Endothelial cell of umbilical vein (primary cell): Measurements from ENCODE around the gene ITGAE. TPM values are rescaled to one million over a fixed set of nuclear protein-coding genes. Genes with fewer than 3 reads are reported as not detected.

ENCODE experiments used
- BruUV-seq: library from RNA; stranded (reverse); fragments of 400-500 nt; replicated peaks from 2 replicates; lab custom pipeline; 2021; lab: Mats Ljungman, UMichigan
- CTCF ChIA-PET: fragments of 300-600, 350-600 bp; sonication (Branson Sonifier 250); formaldehyde crosslinking; loops from one replicate; lab custom pipeline; 2021; ENCODE audit warnings: antibody characterized with exemption, inconsistent platforms; lab: Charles Lee
- POLR2A ChIA-PET: fragments of 300-600, 350-600 bp; sonication (Branson Sonifier 250); formaldehyde crosslinking; loops from one replicate; lab custom pipeline; 2021; ENCODE audit warnings: antibody characterized with exemption, inconsistent platforms; lab: Charles Lee
- DNase-seq: peaks from one replicate; pipeline ENCODE4 v3.0.0-alpha.2; 2011; ENCODE audit warnings: low read depth, low spot score
- FAIRE-seq: peaks from 2 replicates; lab custom pipeline; 2011; peaks lifted over from hg19 to GRCh38; lab: Jason Lieb, UNC
- H2AFZ ChIP-seq: 2 replicates; pipeline ENCODE4 v1.6.0; 2012; ENCODE audit warnings: low read depth, low read length, control low read depth, inconsistent platforms
- H3K27ac ChIP-seq: 2 replicates; pipeline ENCODE4 v1.5.1; 2011; ENCODE audit warnings: low read depth, mild to moderate bottlenecking, control low read depth, low read length, moderate library complexity; ENCODE audit not compliant: insufficient read depth
- H3K27me3 ChIP-seq, 2 experiments: 2 replicates each; pipeline versions ENCODE4 v1.6.0 to v1.6.1; 2011; ENCODE audit warnings: low read length in 2 of 2, mixed read lengths in 1 of 2; ENCODE audit not compliant: control insufficient read depth in 2 of 2, insufficient read depth in 2 of 2
- H3K36me3 ChIP-seq, 2 experiments: 2 replicates in 1 of 2; 3 replicates in 1 of 2; pipeline ENCODE4 v1.5.1; 2011; ENCODE audit warnings: low read length in 2 of 2, mild to moderate bottlenecking in 1 of 2, moderate library complexity in 1 of 2; ENCODE audit not compliant: control insufficient read depth in 2 of 2, insufficient read depth in 2 of 2; ENCODE audit errors: extremely low read depth in 1 of 2
- H3K4me1 ChIP-seq: 3 replicates; pipeline ENCODE4 v1.5.1; 2011; ENCODE audit warnings: mild to moderate bottlenecking, low read length; ENCODE audit not compliant: control insufficient read depth, insufficient read depth; ENCODE audit errors: extremely low read depth
- H3K4me2 ChIP-seq: 2 replicates; pipeline ENCODE4 v1.6.1; 2011; ENCODE audit warnings: low read length, control low read depth, mixed read lengths; ENCODE audit not compliant: insufficient read depth
- H3K4me3 ChIP-seq, 3 experiments: fragments of 200-600 bp in 1 of 3; sonication (generic), shearing (Covaris generic) in 1 of 3; replicated peaks in 1 of 3; 2 replicates each; pipeline ENCODE4 v1.5.1; 2011 to 2016; ENCODE audit warnings: control low read depth in 3 of 3, low read length in 3 of 3, mild to moderate bottlenecking in 2 of 3, inconsistent platforms in 1 of 3, low read depth in 1 of 3, moderate library complexity in 1 of 3; ENCODE audit not compliant: insufficient read depth in 1 of 3
- H3K79me2 ChIP-seq: 2 replicates; pipeline ENCODE4 v1.6.0; 2012; ENCODE audit warnings: low read length, inconsistent platforms; ENCODE audit not compliant: control insufficient read depth, insufficient read depth
- H3K9ac ChIP-seq: replicated peaks from 2 replicates; pipeline ENCODE3; 2011; ENCODE audit warnings: low read length, control low read depth; ENCODE audit not compliant: insufficient read depth; ENCODE audit errors: extremely low read depth
- H3K9me1 ChIP-seq: replicated peaks from 3 replicates; pipeline ENCODE4 v1.6.0; 2011; ENCODE audit warnings: mild to moderate bottlenecking, low read length; ENCODE audit not compliant: control insufficient read depth, insufficient read depth; ENCODE audit errors: extremely low read depth
- H3K9me3 ChIP-seq: replicated peaks from 2 replicates; pipeline ENCODE4 v1.5.1; 2012; ENCODE audit warnings: low read length, inconsistent platforms; ENCODE audit not compliant: control insufficient read depth, insufficient read depth
- H4K20me1 ChIP-seq: replicated peaks from 2 replicates; pipeline ENCODE3; 2011; ENCODE audit warnings: mild to moderate bottlenecking, low read length; ENCODE audit not compliant: control insufficient read depth, insufficient read depth; ENCODE audit errors: extremely low read depth
- EZH2 ChIP-seq: IDR thresholded peaks from 2 replicates; pipeline ENCODE4 v1.6.1; 2012; ENCODE audit warnings: borderline replicate concordance, low read depth, mild to moderate bottlenecking, moderate library complexity, low read length, inconsistent platforms; ENCODE audit not compliant: severe bottlenecking
- FOS ChIP-seq: IDR thresholded peaks from 2 replicates; pipeline ENCODE4 v1.6.1; 2011; ENCODE audit warnings: mild to moderate bottlenecking, low read length, moderate library complexity, borderline replicate concordance; ENCODE audit not compliant: insufficient read depth
- GATA2 ChIP-seq: IDR thresholded peaks from 2 replicates; pipeline ENCODE4 v1.7.0; 2011; ENCODE audit warnings: low read depth, mild to moderate bottlenecking, moderate library complexity, mixed read lengths, low read length; ENCODE audit not compliant: insufficient read length, insufficient read depth
- JUN ChIP-seq: IDR thresholded peaks from 2 replicates; pipeline ENCODE4 v1.6.1; 2011; ENCODE audit warnings: borderline replicate concordance, low read depth; ENCODE audit not compliant: insufficient read length, insufficient read depth
- MYC ChIP-seq: IDR thresholded peaks from one replicate; pipeline ENCODE4 v1.6.1; 2011; ENCODE audit warnings: mild to moderate bottlenecking, low read depth, low read length
- POLR2A ChIP-seq: IDR thresholded peaks from 2 replicates; pipeline ENCODE4 v1.6.1; 2012; ENCODE audit warnings: low read depth, mild to moderate bottlenecking, control low read depth, low read length
- POLR2AphosphoS5 ChIP-seq: IDR thresholded peaks from 2 replicates; pipeline ENCODE4 v1.6.1; 2012; ENCODE audit warnings: low read depth, mild to moderate bottlenecking, control low read depth, low read length, moderate library complexity; ENCODE audit not compliant: insufficient read depth
- dilution Hi-C: fragments of 300-500 bp; cut with MboI; formaldehyde crosslinking; loops from one replicate; pipeline ENCODE4 v1.15.0; 2019; ENCODE audit warnings: low sequenced_read_pairs; ENCODE audit not compliant: extremely low pct_ligation_motif_present
- intact Hi-C: fragments of 100-400 bp; cut with micrococcal nuclease; formaldehyde crosslinking; loops from one replicate; pipeline ENCODE4 v1.10.0; 2022
- polyA plus RNA-seq, 4 experiments: library from polyadenylated mRNA; depleted of rRNA in 3 of 4; stranded (reverse) in 3 of 4; unstranded in 1 of 4; fragments of >200 nt; gene quantifications; 2 replicates each; pipeline versions ENCODE4 v1.2.1 to v1.2.3, GENCODE V29; 2011 to 2012; ENCODE audit warnings: missing spikeins in 1 of 4
- total RNA-seq: library from RNA; stranded (reverse); gene quantifications from 2 replicates; pipeline ENCODE4 v1.2.3, GENCODE V29; 2021
- TF ChIP-seq, protein P1 (sequence below), 2 donors: IDR thresholded peaks; 1 replicate in 1 of 2; 2 replicates in 1 of 2; pipeline ENCODE4 v1.5.1; 2011; ENCODE audit warnings: low read length in 2 of 2, mild to moderate bottlenecking in 2 of 2, moderate library complexity in 2 of 2, control low read depth in 1 of 2, inconsistent platforms in 1 of 2, low read depth in 1 of 2; ENCODE audit not compliant: insufficient read depth in 1 of 2; ENCODE audit errors: extremely low read depth in 1 of 2

ITGAE gene
- total and polyA plus RNA-seq, 2 donors (not counting 3 experiments of a cell fraction or from before 2014, with no cell fraction given): 29.6 to 71.6 TPM

DNA sequence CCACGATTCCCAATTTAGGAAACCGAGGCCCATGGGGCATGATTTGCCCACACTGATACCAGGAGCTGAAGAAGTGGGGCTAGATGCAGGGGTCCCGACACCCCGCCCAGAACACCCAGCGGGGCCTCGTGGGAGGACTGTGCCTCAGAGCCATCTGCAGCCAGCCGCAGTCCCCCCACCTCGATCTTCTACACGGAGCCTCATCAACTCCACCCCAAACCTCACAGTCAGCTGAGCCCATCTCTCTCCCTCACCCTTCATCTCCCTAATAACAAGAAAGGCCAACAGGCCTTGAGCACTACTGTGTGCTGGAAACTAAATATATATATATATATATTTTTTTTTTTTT, 4.2 kb downstream of the ITGAE start:
- no peak overlapping the region for H3K4me2 ChIP-seq
- DNase-seq: no peak
- no TSS peak for BruUV-seq
- TF ChIP-seq, protein P1, sequence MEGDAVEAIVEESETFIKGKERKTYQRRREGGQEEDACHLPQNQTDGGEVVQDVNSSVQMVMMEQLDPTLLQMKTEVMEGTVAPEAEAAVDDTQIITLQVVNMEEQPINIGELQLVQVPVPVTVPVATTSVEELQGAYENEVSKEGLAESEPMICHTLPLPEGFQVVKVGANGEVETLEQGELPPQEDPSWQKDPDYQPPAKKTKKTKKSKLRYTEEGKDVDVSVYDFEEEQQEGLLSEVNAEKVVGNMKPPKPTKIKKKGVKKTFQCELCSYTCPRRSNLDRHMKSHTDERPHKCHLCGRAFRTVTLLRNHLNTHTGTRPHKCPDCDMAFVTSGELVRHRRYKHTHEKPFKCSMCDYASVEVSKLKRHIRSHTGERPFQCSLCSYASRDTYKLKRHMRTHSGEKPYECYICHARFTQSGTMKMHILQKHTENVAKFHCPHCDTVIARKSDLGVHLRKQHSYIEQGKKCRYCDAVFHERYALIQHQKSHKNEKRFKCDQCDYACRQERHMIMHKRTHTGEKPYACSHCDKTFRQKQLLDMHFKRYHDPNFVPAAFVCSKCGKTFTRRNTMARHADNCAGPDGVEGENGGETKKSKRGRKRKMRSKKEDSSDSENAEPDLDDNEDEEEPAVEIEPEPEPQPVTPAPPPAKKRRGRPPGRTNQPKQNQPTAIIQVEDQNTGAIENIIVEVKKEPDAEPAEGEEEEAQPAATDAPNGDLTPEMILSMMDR (IDR thresholded peaks at IDR 0.05; ENCODE audit: extremely low read depth in 1 of 2, insufficient read depth in 1 of 2, low read depth in 1 of 2, low read length in 2 of 2): no peak
- TF ChIP-seq FOS (no peak), EZH2 (no peak)
- POLR2A ChIA-PET: no interaction called here
- H3K9me3 ChIP-seq: no peaks in the 10 kb centered on the region
- intact Hi-C loops: no loop called here
- H3K9ac ChIP-seq: no peak overlapping the region
- H3K27me3 ChIP-seq: no peaks in the 10 kb centered on the region
- no peaks in the 10 kb centered on the region for H3K79me2 ChIP-seq
- H3K27ac ChIP-seq: no peak overlapping the region
- no peaks in the 10 kb centered on the region for H3K36me3 ChIP-seq
- H3K9me1 ChIP-seq: no peaks in the 10 kb centered on the region
- H3K4me1 ChIP-seq: no peaks in the 10 kb centered on the region
- no peak for FAIRE-seq
- H3K4me3 ChIP-seq: no peak overlapping the region
- H4K20me1 ChIP-seq: no peaks in the 10 kb centered on the region
- no peak overlapping the region for H2AFZ ChIP-seq
- dilution Hi-C loops: no loop called here
- CTCF ChIA-PET: interaction anchor here (2.6 kb wide), 1 partner anchor 59 kb away, joined by 11 read pairs; no protein-coding TSS in a partner anchor

DNA sequence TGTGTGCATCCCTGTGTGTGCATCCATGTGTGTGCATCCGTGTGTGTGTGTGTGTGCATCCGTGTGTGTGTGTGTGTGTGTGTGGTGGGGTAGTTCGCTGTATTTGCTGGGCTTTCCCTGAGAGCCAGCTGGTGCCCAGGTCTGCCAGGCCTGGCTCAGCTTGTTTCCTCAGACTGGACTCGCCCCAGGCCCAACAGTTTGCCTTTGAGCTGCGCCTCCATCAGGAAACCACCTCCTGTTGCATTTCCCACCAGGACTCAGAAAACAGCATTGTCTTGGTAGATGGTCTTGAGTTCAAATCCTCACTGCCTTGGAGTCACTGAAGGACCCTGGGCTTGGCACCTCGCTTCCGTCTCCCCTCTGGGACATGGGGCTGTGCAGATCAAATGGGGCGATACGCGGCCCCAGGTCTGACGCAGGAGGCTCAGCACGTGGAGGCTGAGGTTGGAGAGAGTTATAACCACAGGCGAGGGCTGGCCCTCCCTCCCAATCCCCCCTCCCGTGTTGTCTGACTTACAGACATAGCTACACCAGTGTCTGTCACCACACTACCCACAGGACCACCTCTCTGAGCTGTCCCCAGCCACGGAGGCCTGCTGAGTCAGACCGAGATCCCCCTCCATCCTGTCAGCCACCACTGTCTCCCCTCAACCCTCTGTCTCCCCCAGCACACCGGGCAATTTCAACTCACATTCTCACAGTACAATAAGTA, 4.7 kb downstream of the ITGAE start:
- dilution Hi-C loops (no loop called here), intact Hi-C loops (no loop called here)
- Histone ChIP-seq H3K27ac (no peak overlapping the region), H3K9me1 (no peaks in the 10 kb centered on the region), H3K9ac (no peak overlapping the region), H4K20me1 (no peaks in the 10 kb centered on the region), H3K79me2 (no peaks in the 10 kb centered on the region), H3K36me3 (no peaks in the 10 kb centered on the region), H3K4me1 (no peaks in the 10 kb centered on the region), H2AFZ (no peak overlapping the region), H3K4me2 (no peak overlapping the region), H3K9me3 (no peaks in the 10 kb centered on the region), H3K27me3 (no peaks in the 10 kb centered on the region), H3K4me3 (no peak overlapping the region)
- CTCF ChIA-PET: interaction anchor here (2.6 kb wide), 1 partner anchor 59 kb away, joined by 11 read pairs; no protein-coding TSS in a partner anchor
- FAIRE-seq (no peak), DNase-seq (no peak)
- BruUV-seq: no TSS peak
- TF ChIP-seq MYC: no peak
- no peak for TF ChIP-seq JUN
- no peak for TF ChIP-seq POLR2AphosphoS5
- no peak for TF ChIP-seq GATA2
- TF ChIP-seq POLR2A: no peak
- no peak for TF ChIP-seq EZH2
- TF ChIP-seq FOS: no peak
- TF ChIP-seq, protein P1 (IDR thresholded peaks at IDR 0.05; ENCODE audit: extremely low read depth in 1 of 2, insufficient read depth in 1 of 2, low read depth in 1 of 2, low read length in 2 of 2): no peak
- POLR2A ChIA-PET: no interaction called here
